Heart left ventricle (tissue), 16 donors: ENCODE data around the gene CIPC. TPM values are rescaled to one million over a fixed set of nuclear protein-coding genes. Genes with fewer than 3 reads are reported as not detected.

Experiments
- ATAC-seq, 4 donors: fragments of 200-7000 bp; cut with Tn5 transposase; one replicate each; pipeline ENCODE4 v1.9.1; 2020 to 2022; ENCODE audit warnings: moderate library complexity in 4 of 4, mild to moderate bottlenecking in 3 of 4, moderate number of reproducible peaks in 1 of 4
- DNase-seq, 5 donors: peaks; one replicate each; pipeline ENCODE4 v3.0.0-alpha.2; 2020
- H3K27ac ChIP-seq, 12 donors: fragments of 200-600 bp; sonication (generic) in 4 of 12; one replicate each; pipeline versions ENCODE4 v1.5.0 to v1.8.0; 2016 to 2022; ENCODE audit warnings: mild to moderate bottlenecking in 2 of 12
- H3K27me3 ChIP-seq, 9 donors: fragments of 200-600 bp; sonication (generic) in 2 of 9; one replicate each; pipeline versions ENCODE4 v1.5.1 to v1.8.0; 2016 to 2022; ENCODE audit warnings: mild to moderate bottlenecking in 3 of 9
- H3K36me3 ChIP-seq, 9 donors: fragments of 200-600 bp; sonication (generic) in 2 of 9; one replicate each; pipeline versions ENCODE4 v1.5.0 to v1.8.0; 2018 to 2022; ENCODE audit warnings: mild to moderate bottlenecking in 2 of 9
- H3K4me1 ChIP-seq, 12 donors: fragments of 200-600 bp; sonication (generic) in 4 of 12; one replicate each; pipeline versions ENCODE4 v1.5.0 to v1.8.0; 2016 to 2022; ENCODE audit warnings: mild to moderate bottlenecking in 3 of 12
- H3K4me3 ChIP-seq, 12 donors: fragments of 200-600 bp; sonication (generic) in 4 of 12; one replicate each; pipeline versions ENCODE4 v1.5.0 to v1.8.0; 2017 to 2022; ENCODE audit warnings: mild to moderate bottlenecking in 9 of 12, moderate library complexity in 4 of 12
- H3K9me3 ChIP-seq, 12 donors: fragments of 200-600 bp; sonication (generic) in 4 of 12; one replicate each; pipeline versions ENCODE4 v1.5.0 to v1.8.0; 2016 to 2022; ENCODE audit warnings: mild to moderate bottlenecking in 1 of 12
- CTCF ChIP-seq, 12 donors: fragments of 200-600 bp; sonication (generic) in 4 of 12; IDR thresholded peaks; one replicate each; pipeline versions ENCODE4 v1.5.0 to v1.8.0; 2018 to 2022; ENCODE audit warnings: antibody characterized with exemption in 12 of 12, mild to moderate bottlenecking in 5 of 12
- POLR2A ChIP-seq, 2 donors: fragments of 450-650 bp; IDR thresholded peaks; one replicate each; pipeline ENCODE4 v1.6.1; 2017; ENCODE audit warnings: antibody characterized with exemption in 2 of 2, mild to moderate bottlenecking in 2 of 2, moderate library complexity in 2 of 2
- WGBS, 4 donors: extraction: QIAGEN DNeasy Blood & Tissue Kit in 2 of 4; methylation state at CpG; one replicate each; pipeline versions ENCODE4 v1.1.5 to v1.1.7; 2013 to 2018; 5-methylcytosine and 5-hydroxymethylcytosine counted together
- intact Hi-C, 10 donors: fragments of 100-400 bp; cut with DNase I; formaldehyde crosslinking; loops; one replicate each; pipeline versions ENCODE4 v1.11.1 to v1.14.2; 2022
- polyA plus RNA-seq, 2 donors: library from polyadenylated mRNA; stranded (reverse); fragments of 200-250 nt; gene quantifications; one replicate each; pipeline ENCODE4 v1.2.3, GENCODE V29; 2013
- total RNA-seq, 9 donors: library from RNA; depleted of rRNA in 2 of 9; stranded (reverse); fragments of >200 nt in 2 of 9; fragmentation: NEBNext Ultra II Directional in 3 of 9; extraction: Animal tissue kit (Norgen Biotek cat#: 25700) in 3 of 9; gene quantifications; one replicate each; pipeline versions ENCODE4 v1.1.0 to v1.2.4, GENCODE V29; 2016 to 2023
- donor health status: ischemic (EF 13 %, LVEDD 7.1; RV severe dilation, severe dysfunction).
- donor health status: healthy with polysubstance abuse.
- donor health status: DM: no; HTN: yes; CAD: no.
- donor health status: DM: no; HTN: no; CAD: no.
- donor health status: ischemic (EF 25% LVEDD 6.9; RV normal size, moderate dysfunction).
- donor health status: ischemic (EF 25% LVEDD 5.7; RV mildly dilated, moderate dysfunction).
- donor health status: healthy.
- donor health status: DM: yes; HTN: yes; CAD: no.
- donor health status: ischemic (EF 35%, LVEDD 5.7; RV mildly dilated, moderate dysfunction).
- donor health status: nonischemic (EF 11% LVEDD 7.7; RV severe dilation, severe dysfunction).
- donor health status: DM: yes; HTN: yes; CAD: no.
- donor health status: PGD.
- donor health status: ischemic (EF 29% LVEDD 5.4; RV normal size, mild dysfunction).
- donor health status: nonischemic (EF 23%, LVEDD 6.1; RV moderate dilation, normal function).

Gene CIPC
- total and polyA plus RNA-seq, 11 donors, result 10.9 to 85.9 (median 61.3) TPM

GRCh38 chr14:77053046-77053841 lies 44.8 kb upstream of the CIPC start:
- peak; percentile 37 to 78 (median 70) for ATAC-seq
- Histone ChIP-seq H3K36me3 (no peaks in the 10 kb centered on the region), H3K4me1 (peaks cover 0 to 45% (median 18%) of the 10 kb centered on the region in 12 donors), H3K27me3 (no peaks in the 10 kb centered on the region), H3K9me3 (peaks cover 0 to 12% (median 5%) of the 10 kb centered on the region in 12 donors), H3K4me3 (no peak overlapping the region), H3K27ac (peak overlapping the region in 10 of 12 donors; percentile 16 to 90 (median 75))
- peak; percentile 73 to 90 (median 86) for DNase-seq
- intact Hi-C loops, result loop anchor here (1.0 to 10.0 kb wide), 6 partner anchors 96 to 140 kb away; no protein-coding TSS in a partner anchor
- TF ChIP-seq CTCF (IDR thresholded peaks at IDR 0.05) (peak; percentile 88 to 98 (median 92)), POLR2A (IDR thresholded peaks at IDR 0.05) (no peak)
- 34 to 49% (median 36%) methylated on average over 16 to 21 of the region's 21 CpGs for WGBS, 4 donors

GRCh38 chr14:77055306-77055705 lies 42.8 kb upstream of the CIPC start:
- 61 to 87% (median 66%) methylated on average over 5 of the region's 5 CpGs for WGBS, 4 donors
- DNase-seq (peak in 1 of 5 donors; percentile 59), ATAC-seq (no peak)
- no peak overlapping the region for H3K4me3 ChIP-seq
- no peaks in the 10 kb centered on the region for H3K27me3 ChIP-seq
- peak overlapping the region in 9 of 12 donors; percentile 5 to 64 (median 32) for H3K27ac ChIP-seq
- H3K36me3 ChIP-seq, result no peaks in the 10 kb centered on the region
- TF ChIP-seq POLR2A (IDR thresholded peaks at IDR 0.05), result no peak
- no peak for TF ChIP-seq CTCF (IDR thresholded peaks at IDR 0.05)
- intact Hi-C loops, result loop anchor here in 2 of 10 donors (2.0 to 10.0 kb wide), 2 partner anchors 111 to 143 kb away; no protein-coding TSS in a partner anchor
- H3K4me1 ChIP-seq, result peaks cover 0 to 49% (median 18%) of the 10 kb centered on the region in 12 donors
- peaks cover 0 to 12% (median 5%) of the 10 kb centered on the region in 12 donors for H3K9me3 ChIP-seq

GRCh38 chr14:77055981-77056380 lies 42.1 kb upstream of the CIPC start:
- no peak for ATAC-seq
- Histone ChIP-seq H3K27me3 (no peaks in the 10 kb centered on the region), H3K27ac (peak overlapping the region in 5 of 12 donors; percentile 5 to 62 (median 12)), H3K4me1 (peaks cover 0 to 43% (median 15%) of the 10 kb centered on the region in 12 donors), H3K36me3 (no peaks in the 10 kb centered on the region), H3K9me3 (peaks cover 0 to 12% (median 5%) of the 10 kb centered on the region in 12 donors), H3K4me3 (no peak overlapping the region)
- 80 to 90% (median 85%) methylated on average over 3 of the region's 3 CpGs for WGBS, 4 donors
- DNase-seq, result no peak
- intact Hi-C loops, result loop anchor here in 2 of 10 donors (2.0 to 10.0 kb wide), 2 partner anchors 111 to 143 kb away; no protein-coding TSS in a partner anchor
- no peak for TF ChIP-seq POLR2A (IDR thresholded peaks at IDR 0.05)
- TF ChIP-seq CTCF (IDR thresholded peaks at IDR 0.05), result no peak

GRCh38 chr14:77058117-77058516 lies 39.9 kb upstream of the CIPC start:
- ATAC-seq, result no peak

More at GRCh38 chr14:77058117-77058516, 39.9 kb upstream of the CIPC start:
- Histone ChIP-seq H3K27me3 (no peaks in the 10 kb centered on the region), H3K9me3 (peaks cover 0 to 12% (median 5%) of the 10 kb centered on the region in 12 donors), H3K36me3 (no peaks in the 10 kb centered on the region), H3K4me3 (no peak overlapping the region), H3K4me1 (peaks cover 0 to 21% (median 3%) of the 10 kb centered on the region in 12 donors), H3K27ac (no peak overlapping the region)
- intact Hi-C loops, result loop anchor here in 1 of 10 donors (10.0 kb wide), 1 partner anchor 113 kb away; no protein-coding TSS in a partner anchor
- no peak for DNase-seq
- 90 to 93% (median 90%) methylated on average over 9 of the region's 9 CpGs for WGBS, 4 donors
- TF ChIP-seq CTCF (IDR thresholded peaks at IDR 0.05), result no peak
- no peak for TF ChIP-seq POLR2A (IDR thresholded peaks at IDR 0.05)
